Dedifferentiated amniotic fluid mesenchymal stem cell (primary cell): Measurements from ENCODE around the gene FBXL5.

ENCODE experiments used
- DNase-seq: peaks from one replicate; pipeline ENCODE4 v3.0.0-alpha.2; 2016; ENCODE audit errors: extremely low spot score

Gene FBXL5

GRCh38 chr4:15562114-15562513, 93.0 kb downstream of the FBXL5 start:
- DNase-seq, result no peak

GRCh38 chr4:15558561-15558960, 96.6 kb downstream of the FBXL5 start:
- DNase-seq, result no peak

- DNase-seq, result no peak
Measured at GRCh38 chr4:15557786-15558550, 97.2 kb downstream of the FBXL5 start.

GRCh38 chr4:15556511-15557092, 98.6 kb downstream of the FBXL5 start:
- no peak for DNase-seq
